SK-N-SH treated with all-trans-retinoic acid at 6 μM for 48 hours (cell line): ENCODE measurements around the gene TLR4.

Experiments
- ATAC-seq: fragments of 200-7000 bp; cut with Tn5 transposase; 3 replicates; pipeline ENCODE4 v1.9.1; 2020; ENCODE audit warnings: mild to moderate bottlenecking, moderate library complexity
- BACH2 ChIP-seq: fragments of 250-450 bp; sonication (Bioruptor Pico); IDR thresholded peaks from 2 replicates; pipeline ENCODE4 v1.9.0; 2021; ENCODE audit warnings: mild to moderate bottlenecking, borderline replicate concordance
- CSDC2 ChIP-seq: fragments of 250-450 bp; sonication (Bioruptor Pico); IDR thresholded peaks from 2 replicates; pipeline ENCODE4 v1.5.0; 2020; ENCODE audit warnings: mild to moderate bottlenecking, moderate library complexity
- ESRRG ChIP-seq: fragments of 250-450 bp; sonication (Bioruptor Pico); IDR thresholded peaks from 2 replicates; pipeline ENCODE4 v1.6.1; 2021; ENCODE audit warnings: mild to moderate bottlenecking
- GLIS3 ChIP-seq: fragments of 250-450 bp; sonication (Bioruptor Pico); IDR thresholded peaks from 2 replicates; pipeline ENCODE4 v1.5.0; 2020; ENCODE audit warnings: mild to moderate bottlenecking, moderate library complexity
- ISL1 ChIP-seq: fragments of 250-450 bp; sonication (Bioruptor Pico); IDR thresholded peaks from 2 replicates; pipeline ENCODE4 v2.1.2; 2022; ENCODE audit warnings: mild to moderate bottlenecking, moderate library complexity
- OSR1 ChIP-seq: fragments of 250-450 bp; sonication (Bioruptor Pico); IDR thresholded peaks from 2 replicates; pipeline ENCODE4 v1.8.0; 2022; ENCODE audit warnings: moderate library complexity, mild to moderate bottlenecking, inconsistent platforms
- PPARA ChIP-seq: fragments of 250-450 bp; sonication (Bioruptor Pico); IDR thresholded peaks from 2 replicates; pipeline ENCODE4 v1.5.0; 2020; ENCODE audit warnings: mild to moderate bottlenecking, borderline replicate concordance
- RARB ChIP-seq: fragments of 250-450 bp; sonication (Bioruptor Pico); IDR thresholded peaks from 2 replicates; pipeline ENCODE4 v1.8.0; 2021; ENCODE audit warnings: mild to moderate bottlenecking, moderate library complexity
- SNAI2 ChIP-seq: fragments of 250-450 bp; sonication (Bioruptor Pico); IDR thresholded peaks from 2 replicates; pipeline ENCODE4 v1.5.0; 2020; ENCODE audit warnings: mild to moderate bottlenecking, moderate library complexity
- TCF4 ChIP-seq: fragments of 250-450 bp; sonication (Bioruptor Pico); IDR thresholded peaks from 2 replicates; pipeline ENCODE4 v1.8.0; 2021; ENCODE audit warnings: mild to moderate bottlenecking, moderate library complexity, borderline replicate concordance
- TOX ChIP-seq: fragments of 250-450 bp; sonication (Bioruptor Pico); IDR thresholded peaks from 2 replicates; pipeline ENCODE4 v1.8.0; 2021; ENCODE audit warnings: mild to moderate bottlenecking, moderate library complexity, borderline replicate concordance
- ZC3H10 ChIP-seq: fragments of 250-450 bp; sonication (Bioruptor Pico); IDR thresholded peaks from 2 replicates; pipeline ENCODE4 v1.5.1; 2021; ENCODE audit warnings: mild to moderate bottlenecking, moderate library complexity
- ZFP3 ChIP-seq: fragments of 250-450 bp; sonication (Bioruptor Pico); IDR thresholded peaks from 2 replicates; pipeline ENCODE4 v1.5.0; 2020; ENCODE audit warnings: mild to moderate bottlenecking, moderate library complexity
- ZFP30 ChIP-seq: fragments of 450-650 bp; formaldehyde crosslinking; IDR thresholded peaks from 2 replicates; pipeline ENCODE4 v1.5.0; 2022; ENCODE audit warnings: mild to moderate bottlenecking, moderate library complexity
- ZNF565 ChIP-seq: fragments of 450-650 bp; formaldehyde crosslinking; conservative IDR thresholded peaks from 2 replicates; pipeline ENCODE4 v1.5.0; 2020; ENCODE audit warnings: low read depth, mild to moderate bottlenecking, moderate library complexity
- ZNF70 ChIP-seq: fragments of 450-650 bp; formaldehyde crosslinking; IDR thresholded peaks from 2 replicates; pipeline ENCODE4 v1.5.0; 2020; ENCODE audit warnings: mild to moderate bottlenecking, moderate library complexity
- ZNF8 ChIP-seq: fragments of 450-650 bp; formaldehyde crosslinking; IDR thresholded peaks from 2 replicates; pipeline ENCODE4 v1.5.0; 2020; ENCODE audit warnings: mild to moderate bottlenecking, moderate library complexity
- TF ChIP-seq, protein P1 (sequence below): fragments of 250-450 bp; sonication (Bioruptor Pico); IDR thresholded peaks from 2 replicates; pipeline ENCODE4 v1.5.1; 2020; ENCODE audit warnings: low read depth, mild to moderate bottlenecking, moderate library complexity
- TF ChIP-seq, protein P2 (sequence below): fragments of 250-450 bp; sonication (Bioruptor Pico); IDR thresholded peaks from 2 replicates; pipeline ENCODE4 v1.5.0; 2020; ENCODE audit warnings: mild to moderate bottlenecking, moderate library complexity
- TF ChIP-seq, protein P3 (sequence below): fragments of 250-450 bp; sonication (Bioruptor Pico); IDR thresholded peaks from 2 replicates; pipeline ENCODE4 v1.8.0; 2021; ENCODE audit warnings: low read depth, mild to moderate bottlenecking, moderate library complexity, borderline replicate concordance

TLR4 gene

DNA sequence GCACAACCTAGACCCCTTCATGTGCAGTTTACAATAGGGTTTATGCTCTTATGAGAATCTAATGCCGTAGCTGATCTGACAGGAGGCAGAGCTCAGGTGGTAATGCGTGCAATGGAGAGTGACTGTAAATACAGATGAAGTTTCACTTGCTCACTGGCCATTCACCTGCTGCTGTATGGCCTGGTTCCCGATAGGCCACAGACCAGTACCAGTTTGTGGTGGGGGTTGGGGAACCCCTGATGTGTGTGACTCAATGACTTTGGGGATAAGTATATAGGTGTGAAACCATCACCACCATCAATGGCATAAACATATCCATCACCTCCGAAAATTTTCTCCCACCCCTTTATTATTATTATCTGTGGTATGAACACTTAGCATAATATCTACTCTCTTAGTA lies 42.1 kb downstream of the TLR4 start (continued):
- TF ChIP-seq ZC3H10 (CRISPR knock-in tag) (no peak), BACH2 (no peak), OSR1 (CRISPR knock-in tag) (no peak), TOX (CRISPR knock-in tag) (no peak), ZNF565 (CRISPR knock-in tag) (no peak), SNAI2 (CRISPR knock-in tag) (no peak), ZNF70 (CRISPR knock-in tag) (no peak), CSDC2 (no peak)
- TF ChIP-seq, protein P1, sequence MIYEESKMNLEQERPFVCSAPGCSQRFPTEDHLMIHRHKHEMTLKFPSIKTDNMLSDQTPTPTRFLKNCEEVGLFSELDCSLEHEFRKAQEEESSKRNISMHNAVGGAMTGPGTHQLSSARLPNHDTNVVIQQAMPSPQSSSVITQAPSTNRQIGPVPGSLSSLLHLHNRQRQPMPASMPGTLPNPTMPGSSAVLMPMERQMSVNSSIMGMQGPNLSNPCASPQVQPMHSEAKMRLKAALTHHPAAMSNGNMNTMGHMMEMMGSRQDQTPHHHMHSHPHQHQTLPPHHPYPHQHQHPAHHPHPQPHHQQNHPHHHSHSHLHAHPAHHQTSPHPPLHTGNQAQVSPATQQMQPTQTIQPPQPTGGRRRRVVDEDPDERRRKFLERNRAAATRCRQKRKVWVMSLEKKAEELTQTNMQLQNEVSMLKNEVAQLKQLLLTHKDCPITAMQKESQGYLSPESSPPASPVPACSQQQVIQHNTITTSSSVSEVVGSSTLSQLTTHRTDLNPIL (CRISPR knock-in tag), result no peak

DNA sequence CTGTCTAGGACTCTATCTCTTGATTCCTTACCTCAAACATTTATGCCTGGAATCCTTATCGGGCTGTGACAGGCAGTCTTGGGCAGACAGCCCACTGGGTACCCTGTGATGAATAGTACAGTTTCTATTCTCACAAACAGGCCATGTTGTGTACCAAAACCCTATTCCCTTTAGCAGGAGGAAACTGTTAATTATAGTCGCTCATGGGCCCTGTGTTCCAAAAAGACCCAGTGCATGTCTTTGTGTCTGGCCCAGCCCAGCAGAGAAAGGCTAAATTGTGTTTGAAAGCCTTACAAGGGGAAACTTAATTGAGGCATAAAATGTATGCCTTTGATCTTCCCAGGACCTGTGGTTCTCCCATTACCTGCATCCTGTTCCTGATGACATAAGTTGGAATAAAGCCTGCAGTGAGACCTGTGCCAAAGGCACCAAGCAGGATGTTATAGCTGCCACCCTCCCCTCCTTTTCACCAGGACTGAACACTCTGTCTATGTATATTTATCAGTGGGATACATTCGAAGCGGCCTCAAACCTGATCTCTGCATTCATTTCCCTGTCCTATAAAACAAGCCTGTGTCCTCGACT lies 43.3 kb downstream of the TLR4 start:
- ATAC-seq, result no peak
- TF ChIP-seq SNAI2 (CRISPR knock-in tag) (no peak), ZFP3 (CRISPR knock-in tag) (no peak), ISL1 (CRISPR knock-in tag) (no peak), ZNF565 (CRISPR knock-in tag) (no peak), BACH2 (no peak), ZNF70 (CRISPR knock-in tag) (no peak)
- TF ChIP-seq, protein P1 (CRISPR knock-in tag), result no peak

DNA sequence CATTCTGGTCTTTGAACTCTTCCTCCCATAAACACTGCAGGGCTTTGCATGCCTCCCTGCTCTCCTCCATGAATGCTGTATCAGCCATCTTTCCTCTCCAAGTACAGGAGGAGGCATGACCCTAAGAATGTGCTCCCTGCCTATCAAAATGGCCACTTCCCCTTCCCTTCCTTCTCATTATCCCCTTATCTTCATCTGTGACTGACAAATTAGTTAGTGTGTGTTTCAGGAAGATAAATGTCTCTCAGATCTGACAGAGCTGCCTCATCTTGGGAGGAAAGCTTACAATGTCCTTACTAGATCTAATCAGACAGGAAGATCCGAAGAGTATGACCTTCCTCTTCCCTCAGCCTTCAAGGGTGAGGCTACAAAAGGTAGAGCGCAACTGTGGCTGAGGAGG lies 46.2 kb downstream of the TLR4 start:
- ATAC-seq, result no peak
- TF ChIP-seq RARB (CRISPR knock-in tag) (no peak), ZFP30 (no peak)
- TF ChIP-seq, all 23 proteins: peak for 0

DNA sequence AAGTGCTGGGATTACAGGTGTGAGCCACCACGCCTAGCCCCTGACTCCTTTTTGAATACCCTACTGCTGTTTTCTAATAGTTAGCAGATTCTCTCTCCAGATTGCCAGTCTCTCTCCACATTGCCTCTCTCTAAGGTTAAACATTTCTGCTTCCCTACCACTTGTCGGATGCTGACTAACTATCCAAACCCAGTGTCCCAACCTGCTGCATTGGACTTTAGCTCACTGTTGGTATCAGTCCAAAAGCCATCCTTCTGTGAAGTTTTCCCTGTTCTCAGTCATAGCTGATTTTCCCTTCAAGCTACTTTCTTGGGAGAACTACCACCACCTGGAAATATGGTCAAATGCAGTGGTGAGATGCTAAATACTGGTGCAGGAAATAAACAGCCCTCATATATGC lies 48.7 kb downstream of the TLR4 start:
- no peak for ATAC-seq
- TF ChIP-seq ZFP30, result no peak
- TF ChIP-seq PPARA (CRISPR knock-in tag), result no peak
- no peak for TF ChIP-seq ESRRG (CRISPR knock-in tag)
- no peak for TF ChIP-seq CSDC2
- TF ChIP-seq ZNF70 (CRISPR knock-in tag), result no peak
- TF ChIP-seq, protein P2, sequence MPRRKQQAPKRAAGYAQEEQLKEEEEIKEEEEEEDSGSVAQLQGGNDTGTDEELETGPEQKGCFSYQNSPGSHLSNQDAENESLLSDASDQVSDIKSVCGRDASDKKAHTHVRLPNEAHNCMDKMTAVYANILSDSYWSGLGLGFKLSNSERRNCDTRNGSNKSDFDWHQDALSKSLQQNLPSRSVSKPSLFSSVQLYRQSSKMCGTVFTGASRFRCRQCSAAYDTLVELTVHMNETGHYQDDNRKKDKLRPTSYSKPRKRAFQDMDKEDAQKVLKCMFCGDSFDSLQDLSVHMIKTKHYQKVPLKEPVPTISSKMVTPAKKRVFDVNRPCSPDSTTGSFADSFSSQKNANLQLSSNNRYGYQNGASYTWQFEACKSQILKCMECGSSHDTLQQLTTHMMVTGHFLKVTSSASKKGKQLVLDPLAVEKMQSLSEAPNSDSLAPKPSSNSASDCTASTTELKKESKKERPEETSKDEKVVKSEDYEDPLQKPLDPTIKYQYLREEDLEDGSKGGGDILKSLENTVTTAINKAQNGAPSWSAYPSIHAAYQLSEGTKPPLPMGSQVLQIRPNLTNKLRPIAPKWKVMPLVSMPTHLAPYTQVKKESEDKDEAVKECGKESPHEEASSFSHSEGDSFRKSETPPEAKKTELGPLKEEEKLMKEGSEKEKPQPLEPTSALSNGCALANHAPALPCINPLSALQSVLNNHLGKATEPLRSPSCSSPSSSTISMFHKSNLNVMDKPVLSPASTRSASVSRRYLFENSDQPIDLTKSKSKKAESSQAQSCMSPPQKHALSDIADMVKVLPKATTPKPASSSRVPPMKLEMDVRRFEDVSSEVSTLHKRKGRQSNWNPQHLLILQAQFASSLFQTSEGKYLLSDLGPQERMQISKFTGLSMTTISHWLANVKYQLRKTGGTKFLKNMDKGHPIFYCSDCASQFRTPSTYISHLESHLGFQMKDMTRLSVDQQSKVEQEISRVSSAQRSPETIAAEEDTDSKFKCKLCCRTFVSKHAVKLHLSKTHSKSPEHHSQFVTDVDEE (CRISPR knock-in tag), result no peak
- no peak for TF ChIP-seq SNAI2 (CRISPR knock-in tag)
- TF ChIP-seq BACH2, result no peak
- no peak for TF ChIP-seq OSR1 (CRISPR knock-in tag)
- no peak for TF ChIP-seq ZNF8 (CRISPR knock-in tag)
- TF ChIP-seq GLIS3 (CRISPR knock-in tag), result no peak
- TF ChIP-seq ISL1 (CRISPR knock-in tag), result no peak
- no peak for TF ChIP-seq ZFP3 (CRISPR knock-in tag)
- no peak for TF ChIP-seq RARB (CRISPR knock-in tag)
- TF ChIP-seq, protein P1 (CRISPR knock-in tag), result no peak
- TF ChIP-seq TCF4 (CRISPR knock-in tag), result no peak
- TF ChIP-seq, protein P3, sequence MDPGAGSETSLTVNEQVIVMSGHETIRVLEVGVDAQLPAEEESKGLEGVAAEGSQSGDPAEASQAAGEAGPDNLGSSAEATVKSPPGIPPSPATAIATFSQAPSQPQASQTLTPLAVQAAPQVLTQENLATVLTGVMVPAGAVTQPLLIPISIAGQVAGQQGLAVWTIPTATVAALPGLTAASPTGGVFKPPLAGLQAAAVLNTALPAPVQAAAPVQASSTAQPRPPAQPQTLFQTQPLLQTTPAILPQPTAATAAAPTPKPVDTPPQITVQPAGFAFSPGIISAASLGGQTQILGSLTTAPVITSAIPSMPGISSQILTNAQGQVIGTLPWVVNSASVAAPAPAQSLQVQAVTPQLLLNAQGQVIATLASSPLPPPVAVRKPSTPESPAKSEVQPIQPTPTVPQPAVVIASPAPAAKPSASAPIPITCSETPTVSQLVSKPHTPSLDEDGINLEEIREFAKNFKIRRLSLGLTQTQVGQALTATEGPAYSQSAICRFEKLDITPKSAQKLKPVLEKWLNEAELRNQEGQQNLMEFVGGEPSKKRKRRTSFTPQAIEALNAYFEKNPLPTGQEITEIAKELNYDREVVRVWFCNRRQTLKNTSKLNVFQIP, result no peak
- no peak for TF ChIP-seq ZC3H10 (CRISPR knock-in tag)
